Tibial artery (tissue), 4 donors: ENCODE measurements around the gene HHIPL1.

Experiments used
- DNase-seq, 2 donors: peaks; one replicate each; pipeline ENCODE4 v3.0.0-alpha.2; 2019
- H3K27ac ChIP-seq, 2 donors: fragments of 200-600 bp; sonication (generic) in 1 of 2; 1 replicate in 1 of 2; 2 replicates in 1 of 2; pipeline ENCODE4 v1.5.1; 2018 to 2019; ENCODE audit warnings: mild to moderate bottlenecking in 1 of 2
- H3K27me3 ChIP-seq, 2 donors: fragments of 200-600 bp; sonication (generic) in 1 of 2; one replicate each; pipeline versions ENCODE4 v1.5.1 to v1.6.0; 2016 to 2019
- H3K36me3 ChIP-seq, 3 donors: fragments of 200-600 bp; sonication (generic) in 2 of 3; one replicate each; pipeline ENCODE4 v1.5.1; 2016 to 2019; ENCODE audit warnings: mild to moderate bottlenecking in 2 of 3
- H3K4me1 ChIP-seq, 4 donors: fragments of 200-600 bp; sonication (generic) in 2 of 4; 1 replicate in 3 of 4; 2 replicates in 1 of 4; pipeline ENCODE4 v1.5.1; 2016 to 2019
- H3K4me3 ChIP-seq, 2 donors: fragments of 200-600 bp; sonication (generic) in 1 of 2; 1 replicate in 1 of 2; 2 replicates in 1 of 2; pipeline ENCODE4 v1.5.1; 2018 to 2019; ENCODE audit warnings: mild to moderate bottlenecking in 2 of 2
- H3K9me3 ChIP-seq, 3 donors: fragments of 200-600 bp; sonication (generic) in 1 of 3; one replicate each; pipeline ENCODE4 v1.5.1; 2016 to 2019
- CTCF ChIP-seq, 2 experiments: fragments of 200-600 bp in 1 of 2; fragments of 450-650 bp in 1 of 2; IDR thresholded peaks; one replicate each; pipeline ENCODE4 v1.5.1; 2017 to 2019; ENCODE audit warnings: antibody characterized with exemption in 2 of 2, mild to moderate bottlenecking in 1 of 2, moderate library complexity in 1 of 2
- intact Hi-C: fragments of 100-400 bp; cut with DNase I; formaldehyde crosslinking; loops from one replicate; pipeline ENCODE4 v1.15.0; 2023; ENCODE audit warnings: low total_unique reads

HHIPL1 gene

GRCh38 chr14:99699861-99700260 is 54.9 kb downstream of the HHIPL1 start:
- peaks cover 0 to 14% (median 10%) of the 10 kb centered on the region in 3 donors for H3K9me3 ChIP-seq
- intact Hi-C loops, result no loop called here
- H3K27ac ChIP-seq, result no peak overlapping the region
- H3K27me3 ChIP-seq, result no peaks in the 10 kb centered on the region
- DNase-seq, result no peak
- TF ChIP-seq CTCF (IDR thresholded peaks at IDR 0.05), result no peak
- no peaks in the 10 kb centered on the region for H3K4me1 ChIP-seq
- peaks cover 0 to 10% (median 0%) of the 10 kb centered on the region in 3 donors for H3K36me3 ChIP-seq
- no peak overlapping the region for H3K4me3 ChIP-seq

- Histone ChIP-seq H3K27me3 (no peaks in the 10 kb centered on the region), H3K4me1 (no peaks in the 10 kb centered on the region), H3K9me3 (peaks cover 0 to 14% (median 10%) of the 10 kb centered on the region in 3 donors), H3K36me3 (peaks cover 0 to 10% (median 0%) of the 10 kb centered on the region in 3 donors), H3K4me3 (no peak overlapping the region), H3K27ac (no peak overlapping the region)
- no peak for TF ChIP-seq CTCF (IDR thresholded peaks at IDR 0.05)
- intact Hi-C loops, result no loop called here
- no peak for DNase-seq
Measured at GRCh38 chr14:99700379-99700778, 55.5 kb downstream of the HHIPL1 start.

DNA sequence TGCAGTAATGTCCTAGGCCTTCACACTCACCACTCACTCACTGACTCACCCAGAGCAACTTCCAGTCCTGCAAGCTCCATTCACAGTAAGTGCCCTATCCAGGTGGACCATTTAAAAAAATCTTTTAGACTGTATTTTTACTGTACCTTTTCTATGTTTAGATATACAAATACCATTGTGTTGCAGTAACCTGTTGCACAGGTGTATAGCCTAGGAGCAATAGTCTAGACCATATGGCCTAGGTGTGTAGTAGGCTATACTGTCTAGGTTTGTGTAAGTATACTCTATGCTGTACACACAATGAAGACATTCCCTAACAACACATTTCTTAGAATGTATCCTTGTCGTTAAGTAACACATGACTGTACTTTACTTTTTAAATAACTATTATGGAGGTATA is 56.3 kb downstream of the HHIPL1 start:
- no peak overlapping the region for H3K27ac ChIP-seq
- no peak for DNase-seq
- H3K9me3 ChIP-seq, result peaks cover 0 to 14% (median 10%) of the 10 kb centered on the region in 3 donors
- intact Hi-C loops, result no loop called here
- H3K4me3 ChIP-seq, result no peak overlapping the region
- H3K36me3 ChIP-seq, result peaks cover 0 to 10% (median 0%) of the 10 kb centered on the region in 3 donors
- no peaks in the 10 kb centered on the region for H3K4me1 ChIP-seq
- TF ChIP-seq CTCF (IDR thresholded peaks at IDR 0.05), result no peak
- no peaks in the 10 kb centered on the region for H3K27me3 ChIP-seq

GRCh38 chr14:99702115-99702514 is 57.2 kb downstream of the HHIPL1 start:
- Histone ChIP-seq H3K4me3 (no peak overlapping the region), H3K4me1 (no peaks in the 10 kb centered on the region), H3K27ac (no peak overlapping the region), H3K9me3 (peaks cover 0 to 14% (median 10%) of the 10 kb centered on the region in 3 donors), H3K27me3 (no peaks in the 10 kb centered on the region), H3K36me3 (peaks cover 0 to 10% (median 0%) of the 10 kb centered on the region in 3 donors)
- intact Hi-C loops, result no loop called here
- DNase-seq, result no peak
- no peak for TF ChIP-seq CTCF (IDR thresholded peaks at IDR 0.05)

GRCh38 chr14:99703381-99703780 is 58.5 kb downstream of the HHIPL1 start:
- Histone ChIP-seq H3K4me1 (no peaks in the 10 kb centered on the region), H3K27me3 (no peaks in the 10 kb centered on the region), H3K9me3 (peaks cover 0 to 14% (median 10%) of the 10 kb centered on the region in 3 donors), H3K36me3 (peaks cover 0 to 10% (median 2%) of the 10 kb centered on the region in 3 donors), H3K4me3 (no peak overlapping the region), H3K27ac (no peak overlapping the region)
- intact Hi-C loops, result no loop called here
- DNase-seq, result no peak
- no peak for TF ChIP-seq CTCF (IDR thresholded peaks at IDR 0.05)

DNA sequence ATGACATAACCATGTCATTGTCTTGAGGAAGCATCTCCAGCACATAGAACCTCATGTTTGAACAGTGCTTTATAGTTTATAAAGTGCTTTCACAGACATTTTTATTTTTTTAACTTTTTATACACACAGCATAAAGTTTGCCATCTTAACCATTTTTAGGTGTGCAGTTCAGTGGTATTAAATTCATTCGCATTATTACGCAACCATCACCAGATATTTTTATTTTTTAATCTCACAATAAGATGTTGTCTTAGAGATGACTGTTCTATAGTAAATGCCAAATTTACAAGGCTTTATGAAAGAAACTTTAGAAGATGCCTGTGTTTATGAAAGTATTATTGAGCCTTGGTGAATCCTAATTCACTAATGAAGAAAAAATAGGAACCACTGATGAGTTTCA is 59.1 kb downstream of the HHIPL1 start:
- intact Hi-C loops, result no loop called here
- no peak for TF ChIP-seq CTCF (IDR thresholded peaks at IDR 0.05)
- no peak for DNase-seq
- Histone ChIP-seq H3K27ac (no peak overlapping the region), H3K27me3 (no peaks in the 10 kb centered on the region), H3K9me3 (peaks cover 0 to 14% (median 10%) of the 10 kb centered on the region in 3 donors), H3K36me3 (peaks cover 0 to 10% (median 4%) of the 10 kb centered on the region in 3 donors), H3K4me3 (no peak overlapping the region), H3K4me1 (no peaks in the 10 kb centered on the region)
